Measurements from ENCODE around the gene PSMD13. TPM values are rescaled to one million over a fixed set of nuclear protein-coding genes. Genes with fewer than 3 reads are reported as not detected.

PSMD13 gene
- total RNA-seq, 1 donor from 2014 or later = 87.5 TPM

Other genes with a start within 250 kb of the PSMD13 start
- gene SCGB1C1, start 43.9 kb upstream of the PSMD13 start, total RNA-seq = not detected
- gene BET1L, start 29.6 kb upstream of the PSMD13 start, total RNA-seq = 24.9 TPM
- 63.4 TPM for gene RIC8A, start 29.3 kb upstream of the PSMD13 start, total RNA-seq
- 27.0 TPM for gene SIRT3, start 634 bp upstream of the PSMD13 start, total RNA-seq
- 0.19 TPM for gene NLRP6, start 41.4 kb downstream of the PSMD13 start, total RNA-seq
- gene PGGHG, start 52.1 kb downstream of the PSMD13 start, total RNA-seq = 11.0 TPM
- gene IFITM5, start 62.5 kb downstream of the PSMD13 start, total RNA-seq = not detected
- 215 TPM for gene IFITM2, start 70.8 kb downstream of the PSMD13 start, total RNA-seq
- 123 TPM for gene IFITM1, start 77.1 kb downstream of the PSMD13 start, total RNA-seq
- gene IFITM3, start 83.9 kb downstream of the PSMD13 start, total RNA-seq = 260 TPM
- gene B4GALNT4, start 132.5 kb downstream of the PSMD13 start, total RNA-seq = 0.24 TPM
- gene PKP3, start 157.2 kb downstream of the PSMD13 start, total RNA-seq = 0.83 TPM
- 33.3 TPM for gene SIGIRR, start 178.0 kb downstream of the PSMD13 start, total RNA-seq
- 0.38 TPM for gene ANO9, start 205.0 kb downstream of the PSMD13 start, total RNA-seq
- 24.9 TPM for gene PTDSS2, start 213.3 kb downstream of the PSMD13 start, total RNA-seq